IMR-90 (cell line): ENCODE data around the gene CNTLN. TPM values are rescaled to one million over a fixed set of nuclear protein-coding genes. Genes with fewer than 3 reads are reported as not detected.
A peak's percentile ranks its signal among the peaks of the same experiment; 100 is the strongest.

ENCODE experiments used
- ATAC-seq: fragments of 200-7000 bp; cut with Tn5 transposase; 2 replicates; pipeline ENCODE4 v1.9.1; 2020; ENCODE audit warnings: low read depth, mild to moderate bottlenecking, moderate library complexity
- BruUV-seq: library from RNA; stranded (reverse); fragments of 400-500 nt; replicated peaks from 2 replicates; lab custom pipeline; 2021; lab: Mats Ljungman, UMichigan
- CTCF ChIA-PET: fragments of 300-600 bp; formaldehyde crosslinking; extraction: SDS; loops from one replicate; lab custom pipeline; 2021; ENCODE audit warnings: antibody characterized with exemption; lab: Yijun Ruan, JAX
- POLR2A ChIA-PET: fragments of 300-600 bp; sonication (Branson Sonifier 250); formaldehyde crosslinking; loops from one replicate; lab custom pipeline; 2022; ENCODE audit warnings: antibody characterized with exemption; ENCODE audit not compliant: unreplicated experiment; lab: Charles Lee
- DNase-seq: peaks from one replicate; pipeline ENCODE4 v3.0.0; 2013
- H2AFZ ChIP-seq: replicated peaks from 2 replicates; pipeline ENCODE3; 2013; ENCODE audit warnings: low read length, mild to moderate bottlenecking; ENCODE audit not compliant: poor library complexity
- H2AK5ac ChIP-seq: 2 replicates; pipeline ENCODE4 v1.6.1; 2013; ENCODE audit warnings: low read depth, low read length, inconsistent platforms
- H2AK9ac ChIP-seq: replicated peaks from 2 replicates; pipeline ENCODE3; 2013; ENCODE audit warnings: mild to moderate bottlenecking, low read depth, low read length, moderate library complexity; ENCODE audit not compliant: poor library complexity
- H2BK120ac ChIP-seq: 2 replicates; pipeline ENCODE4 v1.6.1; 2013; ENCODE audit warnings: low read depth, low read length, inconsistent platforms
- H2BK15ac ChIP-seq: 3 replicates; pipeline ENCODE4 v1.6.1; 2013; ENCODE audit warnings: low read depth, low read length, inconsistent platforms
- H2BK20ac ChIP-seq: 2 replicates; pipeline ENCODE4 v1.6.1; 2013; ENCODE audit warnings: low read depth, mild to moderate bottlenecking, inconsistent platforms, low read length, moderate library complexity
- H2BK5ac ChIP-seq: 2 replicates; pipeline ENCODE4 v1.6.1; 2013; ENCODE audit warnings: mild to moderate bottlenecking, low read depth, low read length, inconsistent platforms; ENCODE audit not compliant: poor library complexity, severe bottlenecking
- H3K14ac ChIP-seq: replicated peaks from 2 replicates; pipeline ENCODE4 v1.6.1; 2013; ENCODE audit warnings: low read depth, low read length, inconsistent platforms
- H3K18ac ChIP-seq: 2 replicates; pipeline ENCODE4 v1.6.1; 2013; ENCODE audit warnings: low read depth, low read length, control low read depth
- H3K23ac ChIP-seq: 2 replicates; pipeline ENCODE4 v1.6.1; 2013; ENCODE audit warnings: low read depth, low read length, inconsistent platforms
- H3K27ac ChIP-seq: 2 replicates; pipeline ENCODE4 v1.5.1; 2013; ENCODE audit warnings: mild to moderate bottlenecking, control low read depth, low read length; ENCODE audit not compliant: insufficient read depth
- H3K27me3 ChIP-seq: 2 replicates; pipeline ENCODE4 v1.6.1; 2013; ENCODE audit warnings: low read length; ENCODE audit not compliant: control insufficient read depth, insufficient read depth
- H3K36me3 ChIP-seq: 2 replicates; pipeline ENCODE4 v1.6.1; 2013; ENCODE audit warnings: low read length, mixed read lengths; ENCODE audit not compliant: control insufficient read depth, insufficient read depth
- H3K4ac ChIP-seq: 2 replicates; pipeline ENCODE4 v1.6.1; 2013; ENCODE audit warnings: low read depth, low read length, inconsistent platforms
- H3K4me1 ChIP-seq: 2 replicates; pipeline ENCODE4 v1.6.1; 2013; ENCODE audit warnings: low read length, mixed read lengths; ENCODE audit not compliant: control insufficient read depth, insufficient read depth
- H3K4me2 ChIP-seq: 2 replicates; pipeline ENCODE4 v1.6.1; 2013; ENCODE audit warnings: low read depth, mild to moderate bottlenecking, control low read depth, low read length, moderate library complexity
- H3K4me3 ChIP-seq: 2 replicates; pipeline ENCODE4 v1.5.1; 2013; ENCODE audit warnings: low read depth, mild to moderate bottlenecking, control low read depth, low read length, moderate library complexity; ENCODE audit not compliant: insufficient read depth
- H3K56ac ChIP-seq: 2 replicates; pipeline ENCODE4 v1.6.1; 2013; ENCODE audit warnings: low read length, inconsistent platforms; ENCODE audit not compliant: insufficient read depth; ENCODE audit errors: extremely low read depth
- H3K79me1 ChIP-seq, 2 experiments: 2 replicates each; pipeline ENCODE4 v1.6.1; 2013; ENCODE audit warnings: low read length in 2 of 2, inconsistent platforms in 1 of 2, low read depth in 1 of 2
- H3K9ac ChIP-seq: 2 replicates; pipeline ENCODE4 v1.6.1; 2013; ENCODE audit warnings: low read depth, low read length, control low read depth
- H3K9me1 ChIP-seq: 2 replicates; pipeline ENCODE4 v1.6.1; 2013; ENCODE audit warnings: low read length, inconsistent platforms; ENCODE audit not compliant: insufficient read depth
- H3K9me3 ChIP-seq: 2 replicates; pipeline ENCODE4 v1.6.1; 2013; ENCODE audit warnings: low read length; ENCODE audit not compliant: control insufficient read depth, insufficient read depth
- H4K20me1 ChIP-seq: 2 replicates; pipeline ENCODE4 v1.6.1; 2013; ENCODE audit warnings: low read length, inconsistent platforms; ENCODE audit not compliant: insufficient read depth
- H4K5ac ChIP-seq: 2 replicates; pipeline ENCODE4 v1.6.1; 2013; ENCODE audit warnings: mild to moderate bottlenecking, low read depth, low read length, control low read depth
- H4K8ac ChIP-seq, 2 experiments: 2 replicates each; pipeline ENCODE4 v1.6.1; 2013; ENCODE audit warnings: low read depth in 2 of 2, low read length in 2 of 2, control low read depth in 1 of 2, inconsistent platforms in 1 of 2
- H4K91ac ChIP-seq: 2 replicates; pipeline ENCODE4 v1.6.1; 2013; ENCODE audit warnings: low read depth, low read length, inconsistent platforms; ENCODE audit not compliant: insufficient read depth
- CHD1 ChIP-seq: IDR thresholded peaks from 2 replicates; pipeline ENCODE4 v1.6.1; 2012; ENCODE audit warnings: low read depth, low read length, improper control_type of control experiment
- CTCF ChIP-seq: conservative IDR thresholded peaks from 2 replicates; pipeline ENCODE4 v1.5.1; 2012; ENCODE audit warnings: mild to moderate bottlenecking, low read depth, low read length, improper control_type of control experiment
- MAFK ChIP-seq: IDR thresholded peaks from 2 replicates; pipeline ENCODE4 v1.6.1; 2012; ENCODE audit warnings: low read depth, low read length, improper control_type of control experiment
- USF2 ChIP-seq: fragments of 150-350 bp; IDR thresholded peaks from 2 replicates; pipeline ENCODE4 v1.6.1; 2017; ENCODE audit warnings: mild to moderate bottlenecking, antibody characterized with exemption, low read length, low read depth
- WGBS, 2 experiments: methylation state at CpG; one replicate each; pipeline versions ENCODE4 v1.1.5 to v1.1.7; 2013; ENCODE audit warnings: missing lambda C conversion rate in 2 of 2; ENCODE audit not compliant: insufficient read length in 1 of 2; ENCODE audit errors: extremely low coverage in 2 of 2; 5-methylcytosine and 5-hydroxymethylcytosine counted together
- dilution Hi-C: fragments of 300-500 bp; cut with HindIII; formaldehyde crosslinking; loops from one replicate; pipeline ENCODE4 v1.14.3; 2018; ENCODE audit warnings: low sequenced_read_pairs; ENCODE audit not compliant: unreplicated experiment
- in situ Hi-C: fragments of 300-500 bp; cut with MboI; formaldehyde crosslinking; loops from 3 replicates; pipeline ENCODE4 v1.14.3; 2019; ENCODE audit warnings: low sequenced_read_pairs, inconsistent platforms, mixed read lengths
- intact Hi-C: fragments of 100-400 bp; cut with micrococcal nuclease; formaldehyde crosslinking; loops from 2 replicates; pipeline ENCODE4 v1.10.0; 2022
- polyA plus RNA-seq, 3 experiments: library from polyadenylated mRNA; depleted of rRNA; stranded (reverse); fragments of >200 nt; gene quantifications; 2 replicates each; pipeline ENCODE4 v1.2.3, GENCODE V29; 2012; ENCODE audit warnings: low replicate concordance in 1 of 3
- total RNA-seq: library from RNA; depleted of rRNA; stranded (reverse); fragments of >200 nt; gene quantifications from 2 replicates; pipeline ENCODE4 v1.2.3, GENCODE V29; 2012
- TF ChIP-seq, protein P1 (sequence below): fragments of 150-350 bp; IDR thresholded peaks from 2 replicates; pipeline ENCODE4 v1.6.1; 2016; ENCODE audit warnings: low read depth, mild to moderate bottlenecking, low read length, moderate library complexity, borderline replicate concordance

CNTLN gene
- total and polyA plus RNA-seq, 2 of the 4 experiments (the other 2 are of a cell fraction): 3.8 to 5.9 TPM

DNA sequence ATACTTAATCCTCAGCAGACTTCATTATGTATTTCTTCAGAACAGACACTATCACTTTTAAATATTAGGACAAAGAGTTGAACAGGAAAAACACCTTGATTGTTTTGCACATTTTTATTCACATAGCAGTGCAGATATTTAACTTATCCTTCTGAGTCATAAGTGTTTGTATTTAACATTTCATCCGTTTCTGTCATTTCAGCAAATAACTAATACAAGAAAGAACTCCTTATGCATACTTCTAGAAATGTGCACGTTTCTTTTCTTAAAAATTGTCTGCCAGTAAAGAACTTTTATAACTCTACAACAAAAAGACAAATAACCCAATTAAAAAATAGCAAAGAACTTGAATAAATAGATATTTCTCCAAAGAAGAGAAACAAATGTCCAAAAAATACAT, 3.3 kb upstream of the CNTLN start:
- intact Hi-C loops: no loop called here
- Histone ChIP-seq H3K36me3 (no peaks in the 10 kb centered on the region), H3K14ac (no peak overlapping the region), H4K8ac (no peak overlapping the region), H3K4me3 (no peak overlapping the region), H2AK5ac (no peak overlapping the region), H3K4ac (no peak overlapping the region), H2AFZ (no peak overlapping the region), H3K9me1 (peaks cover 4% of the 10 kb centered on the region; the same call in 1 of the 2 replicates), H3K4me2 (no peak overlapping the region), H2BK120ac (no peak overlapping the region), H3K56ac (no peak overlapping the region), H4K91ac (no peak overlapping the region), H4K20me1 (no peaks in the 10 kb centered on the region), H3K18ac (no peak overlapping the region), H3K9me3 (no peaks in the 10 kb centered on the region), H2BK20ac (no peak overlapping the region), H2BK15ac (no peak overlapping the region), H4K5ac (no peak overlapping the region), H3K9ac (no peak overlapping the region), H3K79me1 (peaks cover 5 to 15% of the 10 kb centered on the region in 2 experiments; a peak in 3 of 4 replicates), H3K4me1 (peaks cover 4% of the 10 kb centered on the region), H3K23ac (no peak overlapping the region), H2AK9ac (no peak overlapping the region), H3K27ac (no peak overlapping the region), H2BK5ac (no peak overlapping the region), H3K27me3 (no peaks in the 10 kb centered on the region)
- dilution Hi-C loops: no loop called here
- TF ChIP-seq USF2 (no peak), CTCF (no peak), MAFK (peak; percentile 79), CHD1 (no peak)
- TF ChIP-seq, protein P1, sequence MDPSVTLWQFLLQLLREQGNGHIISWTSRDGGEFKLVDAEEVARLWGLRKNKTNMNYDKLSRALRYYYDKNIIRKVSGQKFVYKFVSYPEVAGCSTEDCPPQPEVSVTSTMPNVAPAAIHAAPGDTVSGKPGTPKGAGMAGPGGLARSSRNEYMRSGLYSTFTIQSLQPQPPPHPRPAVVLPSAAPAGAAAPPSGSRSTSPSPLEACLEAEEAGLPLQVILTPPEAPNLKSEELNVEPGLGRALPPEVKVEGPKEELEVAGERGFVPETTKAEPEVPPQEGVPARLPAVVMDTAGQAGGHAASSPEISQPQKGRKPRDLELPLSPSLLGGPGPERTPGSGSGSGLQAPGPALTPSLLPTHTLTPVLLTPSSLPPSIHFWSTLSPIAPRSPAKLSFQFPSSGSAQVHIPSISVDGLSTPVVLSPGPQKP: no peak
- no TSS peak for BruUV-seq
- DNase-seq (no peak), ATAC-seq (no peak)
- no CpG with 5 or more reads among the region's 2 CpGs for WGBS, 2 experiments
- ChIA-PET CTCF (no interaction called here), POLR2A (no interaction called here)
- in situ Hi-C loops: no loop called here
